Muscle layer of duodenum (tissue), 2 donors: ENCODE results near the gene ASCL4.

ENCODE experiments used
- H3K27ac ChIP-seq: one replicate; pipeline ENCODE4 v1.7.0; 2013; ENCODE audit warnings: mild to moderate bottlenecking, low read length
- H3K27me3 ChIP-seq: one replicate; pipeline ENCODE4 v1.7.0; 2013; ENCODE audit warnings: low read depth, mild to moderate bottlenecking, control low read depth, low read length
- H3K36me3 ChIP-seq, 2 donors: one replicate each; pipeline ENCODE4 v1.7.0; 2013; ENCODE audit warnings: low read length in 2 of 2, control low read depth in 1 of 2, mild to moderate bottlenecking in 1 of 2; ENCODE audit not compliant: insufficient read depth in 2 of 2, control insufficient read depth in 1 of 2
- H3K4me1 ChIP-seq, 2 donors: one replicate each; pipeline ENCODE4 v1.7.0; 2013; ENCODE audit warnings: low read length in 2 of 2, mild to moderate bottlenecking in 2 of 2, control low read depth in 1 of 2, moderate library complexity in 1 of 2; ENCODE audit not compliant: insufficient read depth in 2 of 2, control insufficient read depth in 1 of 2
- H3K4me3 ChIP-seq, 2 donors: one replicate each; pipeline ENCODE4 v1.7.0; 2013; ENCODE audit warnings: low read length in 2 of 2, low read depth in 1 of 2, mild to moderate bottlenecking in 1 of 2
- H3K9me3 ChIP-seq, 2 donors: one replicate each; pipeline ENCODE4 v1.7.0; 2013; ENCODE audit warnings: low read length in 2 of 2, control low read depth in 1 of 2, mild to moderate bottlenecking in 1 of 2; ENCODE audit not compliant: control insufficient read depth in 1 of 2
- donor health status: healthy.

Gene ASCL4

GRCh38 chr12:107779077-107779831, 4.8 kb downstream of the ASCL4 start:
- Histone ChIP-seq H3K4me1 (peaks cover 0 to 7% of the 10 kb centered on the region in 2 donors), H3K27ac (no peak overlapping the region), H3K4me3 (no peak overlapping the region), H3K36me3 (no peaks in the 10 kb centered on the region), H3K27me3 (peaks cover 7% of the 10 kb centered on the region), H3K9me3 (no peaks in the 10 kb centered on the region)

- no peak overlapping the region for H3K27ac ChIP-seq
- no peaks in the 10 kb centered on the region for H3K9me3 ChIP-seq
- no peak overlapping the region for H3K4me3 ChIP-seq
- no peaks in the 10 kb centered on the region for H3K27me3 ChIP-seq
- peaks cover 0 to 4% of the 10 kb centered on the region in 2 donors for H3K4me1 ChIP-seq
- H3K36me3 ChIP-seq: no peaks in the 10 kb centered on the region
These were observed 5.8 kb downstream of the ASCL4 start for GRCh38 chr12:107780298-107780697.

GRCh38 chr12:107782067-107782466, 7.6 kb downstream of the ASCL4 start:
- Histone ChIP-seq H3K27me3 (no peaks in the 10 kb centered on the region), H3K4me1 (no peaks in the 10 kb centered on the region), H3K36me3 (no peaks in the 10 kb centered on the region), H3K4me3 (no peak overlapping the region), H3K27ac (no peak overlapping the region), H3K9me3 (no peaks in the 10 kb centered on the region)

- no peaks in the 10 kb centered on the region for H3K4me1 ChIP-seq
- no peak overlapping the region for H3K27ac ChIP-seq
- H3K4me3 ChIP-seq: no peak overlapping the region
- no peaks in the 10 kb centered on the region for H3K36me3 ChIP-seq
- H3K27me3 ChIP-seq: no peaks in the 10 kb centered on the region
- no peaks in the 10 kb centered on the region for H3K9me3 ChIP-seq
These were observed 9.2 kb downstream of the ASCL4 start for GRCh38 chr12:107783406-107784376.

DNA sequence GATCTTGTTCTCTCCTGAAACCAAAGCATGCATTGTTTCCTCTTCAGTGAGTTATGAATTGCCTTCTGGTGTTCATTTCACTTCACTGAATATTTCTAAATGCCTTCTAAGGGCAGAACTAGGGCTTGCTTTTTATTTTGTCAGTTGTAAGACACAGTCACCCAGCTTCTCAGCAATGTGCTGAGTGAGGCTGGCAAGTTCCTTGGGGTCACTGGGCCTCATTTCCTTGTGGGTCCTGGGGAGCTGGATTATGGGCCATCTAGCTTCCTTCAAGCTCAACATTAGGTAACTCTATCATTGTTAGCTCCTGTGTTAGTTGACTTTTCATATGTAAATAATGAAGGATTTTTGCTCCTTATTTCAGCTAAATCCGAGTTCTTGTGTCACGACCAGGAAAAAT, 13.8 kb downstream of the ASCL4 start:
- Histone ChIP-seq H3K36me3 (no peaks in the 10 kb centered on the region), H3K4me3 (no peak overlapping the region), H3K27me3 (no peaks in the 10 kb centered on the region), H3K4me1 (no peaks in the 10 kb centered on the region), H3K27ac (no peak overlapping the region), H3K9me3 (no peaks in the 10 kb centered on the region)

- H3K36me3 ChIP-seq: no peaks in the 10 kb centered on the region
- H3K4me1 ChIP-seq: no peaks in the 10 kb centered on the region
- no peak overlapping the region for H3K4me3 ChIP-seq
- H3K9me3 ChIP-seq: no peaks in the 10 kb centered on the region
- no peak overlapping the region for H3K27ac ChIP-seq
- H3K27me3 ChIP-seq: no peaks in the 10 kb centered on the region
These were observed 14.4 kb downstream of the ASCL4 start for GRCh38 chr12:107788690-107789458.

DNA sequence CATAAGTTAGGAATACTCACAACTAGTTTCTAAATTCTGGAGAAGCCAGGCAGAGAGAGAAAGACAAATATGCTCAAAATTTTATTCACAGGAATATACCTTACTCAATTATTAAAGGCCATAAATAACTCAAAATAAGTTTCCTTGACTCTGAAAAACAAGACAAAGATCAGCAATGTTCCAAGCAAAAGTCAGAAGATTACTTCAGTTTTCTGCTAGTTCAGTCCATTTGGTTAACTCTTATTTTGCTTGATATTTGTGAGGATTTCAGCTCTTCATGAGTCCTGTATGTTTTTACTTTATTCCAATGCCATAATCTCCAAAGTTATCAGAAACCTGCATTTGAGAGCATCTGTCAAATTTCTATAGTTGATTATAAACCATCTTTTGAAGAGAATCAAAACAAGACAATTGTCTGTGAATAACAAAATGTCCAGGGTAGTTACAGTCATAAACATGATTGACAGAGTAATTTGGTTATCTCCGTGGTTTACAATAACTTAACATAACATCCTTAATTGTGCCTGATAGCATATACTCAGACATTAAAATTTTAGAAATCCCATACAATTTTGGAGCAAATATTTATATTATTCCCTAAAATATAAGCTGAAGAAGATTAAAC, 17.1 kb downstream of the ASCL4 start:
- H3K36me3 ChIP-seq: no peaks in the 10 kb centered on the region
- H3K27me3 ChIP-seq: no peaks in the 10 kb centered on the region
- no peak overlapping the region for H3K4me3 ChIP-seq
- H3K4me1 ChIP-seq: no peaks in the 10 kb centered on the region
- H3K27ac ChIP-seq: no peak overlapping the region
- no peaks in the 10 kb centered on the region for H3K9me3 ChIP-seq

DNA sequence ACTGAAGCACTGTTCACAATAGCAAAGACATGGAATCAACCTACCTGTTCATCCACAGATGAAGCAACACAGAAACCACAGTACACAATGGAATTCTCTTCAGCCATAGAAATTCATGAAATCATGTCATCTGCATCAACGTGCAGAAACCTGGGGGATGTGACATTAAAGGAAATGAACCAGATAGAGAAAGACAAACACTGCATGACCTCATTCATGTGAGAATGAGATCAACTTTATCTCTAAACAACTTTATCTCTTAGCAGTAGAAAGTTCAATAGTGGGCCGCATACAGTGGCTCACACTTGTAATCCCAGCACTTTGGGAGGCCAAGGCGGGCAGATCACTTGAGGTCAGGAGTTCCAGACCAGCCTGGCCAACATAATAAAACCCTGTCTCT, 19.9 kb downstream of the ASCL4 start:
- H3K9me3 ChIP-seq: no peaks in the 10 kb centered on the region
- no peak overlapping the region for H3K27ac ChIP-seq
- no peaks in the 10 kb centered on the region for H3K4me1 ChIP-seq
- no peak overlapping the region for H3K4me3 ChIP-seq
- H3K36me3 ChIP-seq: no peaks in the 10 kb centered on the region
- H3K27me3 ChIP-seq: no peaks in the 10 kb centered on the region

GRCh38 chr12:107798580-107798979, 24.1 kb downstream of the ASCL4 start:
- no peak overlapping the region for H3K27ac ChIP-seq
- no peak overlapping the region for H3K4me3 ChIP-seq
- no peaks in the 10 kb centered on the region for H3K4me1 ChIP-seq
- H3K36me3 ChIP-seq: no peaks in the 10 kb centered on the region
- no peaks in the 10 kb centered on the region for H3K27me3 ChIP-seq
- H3K9me3 ChIP-seq: no peaks in the 10 kb centered on the region

- Histone ChIP-seq H3K27me3 (no peaks in the 10 kb centered on the region), H3K4me1 (no peaks in the 10 kb centered on the region), H3K4me3 (no peak overlapping the region), H3K27ac (no peak overlapping the region), H3K9me3 (no peaks in the 10 kb centered on the region), H3K36me3 (no peaks in the 10 kb centered on the region)
These were observed 26.6 kb downstream of the ASCL4 start for GRCh38 chr12:107801150-107801549.

DNA sequence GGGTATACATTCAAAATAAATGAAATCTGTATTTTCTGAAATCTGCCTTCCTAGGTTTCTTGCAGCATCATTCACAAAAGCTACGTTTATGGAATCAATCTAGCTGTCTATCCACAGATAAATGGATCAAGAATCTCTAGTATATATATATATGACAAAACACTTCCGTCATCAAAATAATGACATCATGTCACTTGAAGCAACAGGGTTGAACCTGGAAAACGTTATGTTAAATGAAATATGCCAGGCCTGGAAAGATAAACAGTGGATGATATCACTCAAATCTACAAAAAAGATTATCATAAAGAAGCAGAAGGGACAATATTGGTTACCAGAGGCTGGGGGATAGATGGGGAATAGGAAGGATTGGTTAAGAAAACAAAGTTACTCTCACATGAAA, 28.6 kb downstream of the ASCL4 start:
- no peaks in the 10 kb centered on the region for H3K4me1 ChIP-seq
- H3K36me3 ChIP-seq: no peaks in the 10 kb centered on the region
- H3K4me3 ChIP-seq: no peak overlapping the region
- no peak overlapping the region for H3K27ac ChIP-seq
- H3K9me3 ChIP-seq: no peaks in the 10 kb centered on the region
- H3K27me3 ChIP-seq: no peaks in the 10 kb centered on the region
